GM12878 (cell line): ENCODE data around the gene BTNL9. TPM values are rescaled to one million over a fixed set of nuclear protein-coding genes. Genes with fewer than 3 reads are reported as not detected.

Experiments
- ATAC-seq: fragments of 200-7000 bp; cut with Tn5 transposase; 3 replicates; pipeline ENCODE4 v1.9.1; 2020; ENCODE audit warnings: mild to moderate bottlenecking, moderate library complexity
- BruUV-seq: library from RNA; stranded (reverse); fragments of 400-500 nt; replicated peaks from 2 replicates; lab custom pipeline; 2021; lab: Mats Ljungman, UMichigan
- CTCF ChIA-PET: fragments of 300-600 bp; sonication (Branson Sonifier 250); formaldehyde crosslinking; extraction: SDS; loops from one replicate; lab custom pipeline; 2021; ENCODE audit warnings: inconsistent platforms; lab: Yijun Ruan, JAX
- POLR2A ChIA-PET: fragments of 350-600 bp; formaldehyde crosslinking; extraction: SDS; loops from one replicate; lab custom pipeline; 2021; ENCODE audit warnings: inconsistent platforms; lab: Charles Lee
- RAD21 ChIA-PET: fragments of 300-600 bp; sonication (Branson Sonifier 250); formaldehyde crosslinking; loops from one replicate; lab custom pipeline; 2023; ENCODE audit warnings: antibody characterized with exemption; ENCODE audit not compliant: unreplicated experiment; lab: Charles Lee
- SMC1A ChIA-PET: fragments of 300-600 bp; sonication (Branson Sonifier 250); formaldehyde crosslinking; loops from one replicate; lab custom pipeline; 2023; ENCODE audit not compliant: unreplicated experiment, uncharacterized antibody; lab: Charles Lee
- DNase-seq: peaks from one replicate; pipeline ENCODE4 v3.0.0-alpha.2; 2011; ENCODE audit warnings: low read depth, low spot score
- FAIRE-seq: peaks from 3 replicates; lab custom pipeline; 2011; peaks lifted over from hg19 to GRCh38; lab: Jason Lieb, UNC
- H2AFZ ChIP-seq: 2 replicates; pipeline ENCODE4 v1.6.0; 2011; ENCODE audit warnings: low read depth, low read length, control low read depth; ENCODE audit not compliant: control insufficient read depth
- H3K27ac ChIP-seq: 2 replicates; pipeline ENCODE4 v1.5.1; 2011; ENCODE audit warnings: control low read depth; ENCODE audit not compliant: control insufficient read depth, insufficient read depth
- H3K27me3 ChIP-seq, 2 experiments: replicated peaks in 1 of 2; 2 replicates each; pipeline versions ENCODE4 v1.6.0 to v1.6.1; 2011; ENCODE audit warnings: low read length in 1 of 2; ENCODE audit not compliant: control insufficient read depth in 2 of 2, insufficient read depth in 2 of 2
- H3K36me3 ChIP-seq, 2 experiments: 2 replicates each; pipeline ENCODE4 v1.5.1; 2011; ENCODE audit warnings: low read length in 1 of 2; ENCODE audit not compliant: control insufficient read depth in 2 of 2, insufficient read depth in 2 of 2
- H3K4me1 ChIP-seq: 2 replicates; pipeline ENCODE4 v1.6.1; 2011; ENCODE audit warnings: mild to moderate bottlenecking, low read length, moderate library complexity, mixed read lengths; ENCODE audit not compliant: control insufficient read depth, insufficient read depth
- H3K4me2 ChIP-seq: 2 replicates; pipeline ENCODE4 v1.6.0; 2011; ENCODE audit warnings: control low read depth; ENCODE audit not compliant: control insufficient read depth, insufficient read depth
- H3K4me3 ChIP-seq: fragments of 200-600 bp; sonication (generic); 2 replicates; pipeline ENCODE4 v1.5.1; 2016
- H3K79me2 ChIP-seq: 2 replicates; pipeline ENCODE4 v1.6.0; 2011; ENCODE audit warnings: low read length; ENCODE audit not compliant: control insufficient read depth, insufficient read depth
- H3K9ac ChIP-seq: 2 replicates; pipeline ENCODE4 v1.8.0; 2011; ENCODE audit warnings: low read length, control low read depth, mixed read lengths; ENCODE audit not compliant: control insufficient read depth, insufficient read depth
- H3K9me3 ChIP-seq: replicated peaks from 3 replicates; pipeline ENCODE4 v1.5.1; 2011; ENCODE audit warnings: mild to moderate bottlenecking, low read length; ENCODE audit not compliant: control insufficient read depth, insufficient read depth
- H4K20me1 ChIP-seq: 2 replicates; pipeline ENCODE4 v1.6.0; 2011; ENCODE audit not compliant: control insufficient read depth, insufficient read depth
- BCL11A ChIP-seq: IDR thresholded peaks from 2 replicates; pipeline ENCODE4 v1.6.1; 2011; ENCODE audit warnings: low read depth, low read length
- CBX5 ChIP-seq: sonication (generic); IDR thresholded peaks from 2 replicates; pipeline ENCODE4 v1.6.1; 2016; ENCODE audit warnings: low read depth, moderate library complexity, mild to moderate bottlenecking, inconsistent platforms
- EZH2 ChIP-seq: IDR thresholded peaks from 2 replicates; pipeline ENCODE4 v1.6.1; 2012; ENCODE audit warnings: low read depth, mild to moderate bottlenecking, control low read depth, inconsistent platforms, low read length, borderline replicate concordance; ENCODE audit not compliant: control insufficient read depth
- HCFC1 ChIP-seq: fragments of 150-350 bp; IDR thresholded peaks from 2 replicates; pipeline ENCODE4 v1.6.1; 2014; ENCODE audit warnings: low read length
- IKZF1 ChIP-seq: fragments of 450-650 bp; conservative IDR thresholded peaks from 2 replicates; pipeline ENCODE4 v1.6.1; 2017; ENCODE audit warnings: antibody characterized with exemption, mild to moderate bottlenecking
- IRF4 ChIP-seq: IDR thresholded peaks from 2 replicates; pipeline ENCODE4 v1.6.1; 2011; ENCODE audit warnings: low read depth, low read length
- KDM1A ChIP-seq: fragments of 200-600 bp; sonication (generic); IDR thresholded peaks from 2 replicates; pipeline ENCODE4 v1.6.1; 2016; ENCODE audit warnings: borderline replicate concordance
- MTA2 ChIP-seq: fragments of 450-650 bp; IDR thresholded peaks from 2 replicates; pipeline ENCODE4 v1.6.1; 2016; ENCODE audit warnings: low read depth, mild to moderate bottlenecking, moderate library complexity
- NR2F1 ChIP-seq: fragments of 450-650 bp; conservative IDR thresholded peaks from 2 replicates; pipeline ENCODE4 v1.6.1; 2017; ENCODE audit warnings: mild to moderate bottlenecking
- POLR2A ChIP-seq: IDR thresholded peaks from 2 replicates; pipeline ENCODE4 v1.6.1; 2011; ENCODE audit warnings: low read depth, mild to moderate bottlenecking, low read length
- POLR2AphosphoS5 ChIP-seq: IDR thresholded peaks from 2 replicates; pipeline ENCODE4 v1.6.1; 2011; ENCODE audit warnings: mild to moderate bottlenecking, low read length, inconsistent platforms
- RAD21 ChIP-seq: IDR thresholded peaks from 2 replicates; pipeline ENCODE4 v1.6.1; 2011; ENCODE audit warnings: mild to moderate bottlenecking, low read depth, low read length, moderate library complexity; ENCODE audit not compliant: insufficient read depth
- SRF ChIP-seq, 2 experiments: IDR thresholded peaks; 2 replicates each; pipeline ENCODE4 v1.6.1; 2011; ENCODE audit warnings: low read depth in 2 of 2, low read length in 2 of 2, mild to moderate bottlenecking in 1 of 2, moderate library complexity in 1 of 2
- TCF7 ChIP-seq: IDR thresholded peaks from 2 replicates; pipeline ENCODE4 v1.6.1; 2014; ENCODE audit warnings: antibody characterized with exemption, borderline replicate concordance
- YY1 ChIP-seq: IDR thresholded peaks from 2 replicates; pipeline ENCODE4 v1.6.1; 2011; ENCODE audit warnings: low read depth, mild to moderate bottlenecking, low read length
- ZNF384 ChIP-seq: IDR thresholded peaks from 2 replicates; pipeline ENCODE4 v1.6.1; 2012; ENCODE audit warnings: low read depth, mild to moderate bottlenecking, low read length, improper control_type of control experiment, borderline replicate concordance
- WGBS: methylation state at CpG from one replicate; pipeline ENCODE4 v1.1.6; 2016; ENCODE audit warnings: low lambda C conversion rate; ENCODE audit not compliant: insufficient replicate concordance, insufficient coverage; ENCODE audit errors: missing lambda C conversion rate; 5-methylcytosine and 5-hydroxymethylcytosine counted together
- in situ Hi-C: fragments of 300-500 bp; cut with MboI; formaldehyde crosslinking; loops from 9 replicates; pipeline ENCODE4 v1.14.3; 2018; ENCODE audit warnings: mixed read lengths
- intact Hi-C: fragments of 100-400 bp; cut with micrococcal nuclease; formaldehyde crosslinking; loops from one replicate; pipeline ENCODE4 v1.14.2; 2022; ENCODE audit not compliant: unreplicated experiment
- polyA plus RNA-seq, 11 experiments: library from polyadenylated mRNA; depleted of rRNA in 4 of 11; unstranded in 6 of 11; stranded (reverse) in 5 of 11; fragments of >200 nt; fragmentation: Nextera tagmentation in 4 of 11; fragmentation: Illumina TruSeq in 1 of 11; extraction: Ambion mirVana in 4 of 11; extraction: Trizol in 1 of 11; gene quantifications; 1 replicate in 1 of 11; 2 replicates in 10 of 11; pipeline versions ENCODE4 v1.2.1 to v1.2.3, GENCODE V29; 2011 to 2016; ENCODE audit warnings: inconsistent platforms in 2 of 11, missing spikeins in 2 of 11, low read depth in 1 of 11
- total RNA-seq, 4 experiments: library from RNA; depleted of rRNA in 3 of 4; stranded (reverse); fragments of >200 nt in 3 of 4; fragmentation: Illumina TruSeq in 1 of 4; extraction: Trizol in 1 of 4; gene quantifications; 2 replicates each; pipeline versions ENCODE4 v1.2.1 to v1.2.3, GENCODE V29; 2013 to 2021
- TF ChIP-seq, protein P1 (sequence below): fragments of 450-650 bp; formaldehyde crosslinking; IDR thresholded peaks from 2 replicates; pipeline ENCODE4 v1.4.0; 2022; ENCODE audit warnings: mild to moderate bottlenecking, moderate library complexity
- TF ChIP-seq, protein P2 (sequence below): fragments of 450-650 bp; IDR thresholded peaks from 2 replicates; pipeline ENCODE4 v1.6.1; 2017; ENCODE audit warnings: mild to moderate bottlenecking

The BTNL9 gene
- total and polyA plus RNA-seq, 10 of the 15 experiments (the other 5 are each of a cell fraction or from before 2014, with no cell fraction given): 0.01 to 16.5 (median 0.06) TPM; not detected in 5

DNA sequence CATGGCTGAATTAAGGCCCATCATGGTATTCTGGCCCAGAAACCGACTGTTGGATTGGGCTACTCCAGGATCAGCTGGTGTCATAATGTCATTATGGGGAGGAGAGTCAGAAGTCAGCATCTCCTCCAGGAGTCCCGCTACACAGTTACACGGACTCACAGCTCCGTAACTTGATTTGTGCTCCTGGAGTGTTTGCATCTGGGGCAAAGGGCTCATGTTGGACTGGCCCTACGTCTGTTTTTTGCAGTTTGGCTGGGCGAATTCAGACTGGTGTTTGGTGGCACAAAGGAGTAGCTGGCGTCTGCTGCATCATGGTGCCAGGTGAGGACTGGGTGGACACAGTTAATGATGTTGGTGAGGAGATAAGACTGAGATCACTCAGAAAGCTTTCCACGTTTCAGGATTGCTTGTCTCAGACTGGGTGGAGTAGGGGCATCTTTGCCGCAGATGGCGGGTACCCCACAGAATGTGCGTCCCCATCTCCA is 59.6 kb downstream of the BTNL9 start:
- WGBS: 55% methylated on average over 11 of the region's 11 CpGs
- H2AFZ ChIP-seq: no peak overlapping the region
- ChIA-PET SMC1A (interaction anchor here (0.5 to 1.5 kb wide), 5 partner anchors 12 to 229 kb away, joined by 3 to 5 read pairs (median 3); no protein-coding TSS in a partner anchor), CTCF (interaction anchor here (1.3 kb wide), 1 partner anchor 58 kb away, joined by 3 read pairs; no protein-coding TSS in a partner anchor), RAD21 (interaction anchor here (1.6 kb wide), 1 partner anchor 231 kb away, joined by 5 read pairs; no protein-coding TSS in a partner anchor), POLR2A (interaction anchor here (0.6 kb wide), 2 partner anchors 45 to 190 kb away, joined by 3 read pairs; no protein-coding TSS in a partner anchor)
- H3K9me3 ChIP-seq: peaks cover 3% of the 10 kb centered on the region; the same call in 1 of the 3 replicates
- in situ Hi-C loops: no loop called here
- ATAC-seq: no peak
- FAIRE-seq: no peak
- H3K27me3 ChIP-seq: no peaks in the 10 kb centered on the region; a peak in 1 of 4 replicates
- no peak overlapping the region for H3K27ac ChIP-seq
- no peak overlapping the region for H3K4me3 ChIP-seq
- TF ChIP-seq MTA2: no peak
- TF ChIP-seq RAD21: no peak
- TF ChIP-seq IRF4: no peak
- no peak for TF ChIP-seq POLR2A
- TF ChIP-seq ZNF384: no peak
- TF ChIP-seq YY1: no peak
- no peak for TF ChIP-seq EZH2
- no peak for TF ChIP-seq HCFC1
- TF ChIP-seq TCF7: no peak
- no peak for TF ChIP-seq IKZF1
- TF ChIP-seq POLR2AphosphoS5: no peak
- TF ChIP-seq SRF (IDR thresholded peaks at IDR 0.05; ENCODE audit: low read depth in 2 of 2, low read length in 2 of 2): no peak
- TF ChIP-seq KDM1A: no peak
- TF ChIP-seq BCL11A: no peak
- TF ChIP-seq, protein P1, sequence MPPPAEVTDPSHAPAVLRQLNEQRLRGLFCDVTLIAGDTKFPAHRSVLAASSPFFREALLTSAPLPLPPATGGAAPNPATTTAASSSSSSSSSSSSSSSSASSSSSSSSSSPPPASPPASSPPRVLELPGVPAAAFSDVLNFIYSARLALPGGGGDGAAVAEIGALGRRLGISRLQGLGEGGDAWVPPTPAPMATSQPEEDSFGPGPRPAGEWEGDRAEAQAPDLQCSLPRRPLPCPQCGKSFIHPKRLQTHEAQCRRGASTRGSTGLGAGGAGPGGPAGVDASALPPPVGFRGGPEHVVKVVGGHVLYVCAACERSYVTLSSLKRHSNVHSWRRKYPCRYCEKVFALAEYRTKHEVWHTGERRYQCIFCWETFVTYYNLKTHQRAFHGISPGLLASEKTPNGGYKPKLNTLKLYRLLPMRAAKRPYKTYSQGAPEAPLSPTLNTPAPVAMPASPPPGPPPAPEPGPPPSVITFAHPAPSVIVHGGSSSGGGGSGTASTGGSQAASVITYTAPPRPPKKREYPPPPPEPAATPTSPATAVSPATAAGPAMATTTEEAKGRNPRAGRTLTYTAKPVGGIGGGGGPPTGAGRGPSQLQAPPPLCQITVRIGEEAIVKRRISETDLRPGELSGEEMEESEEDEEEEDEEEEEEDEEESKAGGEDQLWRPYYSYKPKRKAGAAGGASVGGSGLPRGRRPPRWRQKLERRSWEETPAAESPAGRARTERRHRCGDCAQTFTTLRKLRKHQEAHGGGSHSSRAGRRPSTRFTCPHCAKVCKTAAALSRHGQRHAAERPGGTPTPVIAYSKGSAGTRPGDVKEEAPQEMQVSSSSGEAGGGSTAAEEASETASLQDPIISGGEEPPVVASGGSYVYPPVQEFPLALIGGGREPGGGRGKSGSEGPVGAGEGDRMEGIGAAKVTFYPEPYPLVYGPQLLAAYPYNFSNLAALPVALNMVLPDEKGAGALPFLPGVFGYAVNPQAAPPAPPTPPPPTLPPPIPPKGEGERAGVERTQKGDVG: no peak
- TF ChIP-seq, protein P2, sequence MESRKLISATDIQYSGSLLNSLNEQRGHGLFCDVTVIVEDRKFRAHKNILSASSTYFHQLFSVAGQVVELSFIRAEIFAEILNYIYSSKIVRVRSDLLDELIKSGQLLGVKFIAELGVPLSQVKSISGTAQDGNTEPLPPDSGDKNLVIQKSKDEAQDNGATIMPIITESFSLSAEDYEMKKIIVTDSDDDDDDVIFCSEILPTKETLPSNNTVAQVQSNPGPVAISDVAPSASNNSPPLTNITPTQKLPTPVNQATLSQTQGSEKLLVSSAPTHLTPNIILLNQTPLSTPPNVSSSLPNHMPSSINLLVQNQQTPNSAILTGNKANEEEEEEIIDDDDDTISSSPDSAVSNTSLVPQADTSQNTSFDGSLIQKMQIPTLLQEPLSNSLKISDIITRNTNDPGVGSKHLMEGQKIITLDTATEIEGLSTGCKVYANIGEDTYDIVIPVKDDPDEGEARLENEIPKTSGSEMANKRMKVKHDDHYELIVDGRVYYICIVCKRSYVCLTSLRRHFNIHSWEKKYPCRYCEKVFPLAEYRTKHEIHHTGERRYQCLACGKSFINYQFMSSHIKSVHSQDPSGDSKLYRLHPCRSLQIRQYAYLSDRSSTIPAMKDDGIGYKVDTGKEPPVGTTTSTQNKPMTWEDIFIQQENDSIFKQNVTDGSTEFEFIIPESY: no peak
- no peak for TF ChIP-seq CBX5
- TF ChIP-seq NR2F1: no peak
- TF ChIP-seq, all 136 proteins: peak for 0
- no peak for DNase-seq
- no TSS peak for BruUV-seq
- Histone ChIP-seq H3K9ac (no peak overlapping the region), H3K36me3 (no peaks in the 10 kb centered on the region), H3K79me2 (no peaks in the 10 kb centered on the region), H3K4me1 (no peaks in the 10 kb centered on the region; the same call in 1 of the 2 replicates), H3K4me2 (no peak overlapping the region), H4K20me1 (no peaks in the 10 kb centered on the region; the same call in 1 of the 2 replicates)
- intact Hi-C loops: loop anchor here (10.0 kb wide), 1 partner anchor 55 kb away; no protein-coding TSS in a partner anchor
